Glomerular visceral epithelial cell (primary cell): ENCODE measurements around the gene NEGR1.
A peak's percentile ranks its signal among the peaks of the same experiment; 100 is the strongest.

Experiments
- DNase-seq: peaks from one replicate; pipeline ENCODE4 v3.0.0-alpha.2; 2016; ENCODE audit errors: extremely low spot score

NEGR1 gene

DNA sequence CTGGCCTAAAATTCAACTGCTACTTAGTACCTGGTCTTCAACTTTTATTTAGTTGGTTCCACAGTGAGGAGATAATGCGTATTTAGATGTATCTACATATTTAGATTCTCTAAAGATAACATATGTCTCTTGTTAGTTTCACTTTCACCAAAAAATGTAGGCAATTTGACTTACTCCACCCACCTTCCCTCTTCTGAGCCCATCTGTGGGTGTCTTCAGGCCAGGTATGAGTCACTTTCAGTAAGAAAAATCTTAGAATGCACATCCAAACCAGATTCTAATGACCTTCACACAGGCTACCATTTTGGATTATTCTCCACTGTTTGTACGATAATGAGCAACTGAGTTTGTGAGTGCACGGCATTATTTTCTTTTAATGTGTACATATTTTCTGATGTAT is 501.7 kb downstream of the NEGR1 start:
- DNase-seq = peak; percentile 15

- DNase-seq = no peak
Measured at GRCh38 chr1:71778940-71779339, 503.4 kb downstream of the NEGR1 start.

GRCh38 chr1:71777094-71777493 is 505.2 kb downstream of the NEGR1 start:
- DNase-seq = no peak

DNA sequence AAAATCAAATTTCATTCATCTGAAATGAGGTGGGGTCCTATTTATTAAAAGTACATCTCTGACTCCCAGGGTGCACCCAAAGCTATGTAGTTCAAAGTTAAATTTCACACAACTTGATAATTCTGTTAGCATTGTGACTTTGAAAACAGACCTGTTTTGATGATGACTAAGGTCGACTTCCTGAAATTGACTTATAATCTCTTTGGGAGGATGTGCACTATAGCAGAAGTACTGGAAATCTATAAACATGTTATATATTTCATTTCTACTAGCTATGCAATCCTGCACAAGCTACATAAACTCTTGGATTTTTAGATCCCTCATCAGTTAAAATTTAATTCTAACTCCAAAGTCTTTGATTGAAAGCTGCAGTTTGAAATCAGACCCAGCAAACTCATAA is 507.6 kb downstream of the NEGR1 start:
- DNase-seq = no peak

DNA sequence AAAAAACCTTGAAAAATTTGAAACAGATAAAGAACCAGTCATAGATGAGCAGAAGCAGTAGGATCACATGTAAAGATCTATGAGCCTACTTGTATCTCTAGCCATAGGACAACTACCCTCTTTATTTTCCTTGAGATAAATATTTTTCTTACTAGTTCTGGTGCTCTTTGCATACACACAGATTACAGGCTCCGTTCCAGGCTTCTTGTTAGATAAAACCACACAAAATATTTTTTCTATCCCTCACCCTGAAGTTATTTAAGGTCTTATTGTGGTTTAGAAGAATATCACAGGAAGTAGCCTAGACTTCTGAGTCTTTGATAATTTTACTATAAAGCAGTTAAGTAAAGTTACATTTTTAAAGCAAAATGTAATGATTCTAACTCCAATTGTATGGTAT is 512.2 kb downstream of the NEGR1 start:
- DNase-seq = peak; percentile 15

DNA sequence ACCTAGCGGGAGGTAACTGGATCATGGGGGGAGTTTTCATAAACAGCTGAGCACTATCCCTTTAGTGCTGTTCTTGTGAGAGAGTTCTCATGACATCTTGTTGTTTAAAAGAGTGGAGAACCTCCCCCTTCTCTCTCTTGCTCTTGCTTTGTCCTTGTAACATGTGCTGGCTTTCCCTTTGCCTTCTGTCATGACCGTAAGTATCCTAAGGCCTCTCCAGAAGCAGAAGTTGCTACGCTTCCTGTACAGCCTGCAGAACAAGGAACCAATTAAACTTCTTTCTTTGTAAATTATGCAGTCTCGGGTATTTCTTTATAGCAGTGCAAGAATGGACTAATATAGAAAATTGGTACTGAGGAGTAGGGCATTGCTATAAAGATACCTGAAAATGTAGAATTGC is 515.6 kb downstream of the NEGR1 start:
- DNase-seq = no peak

DNA sequence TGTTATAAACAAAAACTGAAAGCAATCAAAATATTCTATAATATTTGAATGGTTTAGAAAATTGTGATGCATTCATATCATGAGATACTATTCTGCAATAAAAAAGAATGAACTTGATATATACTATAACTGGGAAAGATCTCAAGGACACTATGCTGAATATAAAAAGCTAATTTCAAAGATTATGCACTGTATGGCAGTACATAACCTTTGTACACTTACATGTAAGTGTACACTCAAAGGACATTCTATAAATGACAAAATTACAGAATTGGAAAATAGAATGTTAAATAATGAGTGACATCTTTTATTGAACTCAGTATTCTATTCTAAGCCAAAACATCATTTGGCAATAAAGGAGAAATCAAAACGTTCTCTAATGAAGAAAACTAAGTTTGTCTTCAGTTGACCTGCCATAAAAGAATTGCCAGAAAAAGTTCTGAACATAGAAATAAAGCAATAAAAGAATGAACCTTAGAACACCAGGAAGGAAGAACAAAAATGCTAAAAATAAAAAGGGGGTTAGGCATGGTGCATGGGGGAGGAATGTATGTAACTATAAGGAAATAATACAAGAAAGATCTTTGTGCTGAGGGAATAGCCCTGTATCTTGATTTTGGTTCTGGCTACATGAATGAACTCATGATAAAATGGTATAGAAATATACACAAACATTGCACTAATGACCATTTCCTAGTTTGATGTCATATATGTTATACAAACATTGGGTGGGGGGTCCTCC is 519.7 kb downstream of the NEGR1 start:
- no peak for DNase-seq

DNA sequence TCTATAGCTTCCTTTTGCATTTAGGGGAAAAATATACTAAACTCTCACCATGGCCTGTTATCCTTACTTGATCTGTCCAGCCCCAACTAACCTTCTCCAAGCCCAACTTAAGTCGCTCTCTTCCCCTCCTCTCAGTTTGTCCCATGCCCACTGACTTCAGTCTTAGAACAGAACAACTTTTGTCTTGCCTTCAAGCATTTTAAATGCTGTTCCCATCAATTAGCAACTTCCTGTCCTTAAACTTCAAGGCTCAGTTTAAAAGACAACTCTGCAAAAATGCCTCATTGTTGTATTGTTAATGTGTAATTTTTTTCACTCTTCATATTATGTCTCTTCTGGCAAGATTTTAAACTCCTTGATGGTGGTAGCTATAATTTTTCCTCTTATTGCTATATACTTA is 526.9 kb downstream of the NEGR1 start:
- DNase-seq = no peak

DNA sequence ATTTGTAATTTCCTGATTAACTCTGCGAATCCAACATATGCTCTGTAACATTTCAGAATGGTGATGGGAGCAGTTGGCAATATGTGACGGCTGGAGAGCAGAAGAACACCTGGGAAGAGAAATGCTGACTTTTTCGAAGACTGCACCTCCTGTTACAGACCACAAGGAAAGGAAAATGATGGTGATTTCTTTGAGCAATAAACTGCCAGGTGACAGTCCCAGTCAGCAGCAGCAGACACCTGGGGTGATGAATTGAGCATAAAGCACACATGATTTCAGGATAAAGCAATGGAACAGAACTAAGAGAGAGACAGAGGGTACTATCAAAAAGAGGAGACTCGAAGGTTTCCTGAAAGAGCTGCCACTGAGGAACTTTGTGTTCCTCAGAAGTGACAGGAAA is 528.6 kb downstream of the NEGR1 start:
- no peak for DNase-seq

- DNase-seq = no peak
Measured at GRCh38 chr1:71745326-71745725, 537.0 kb downstream of the NEGR1 start.

DNA sequence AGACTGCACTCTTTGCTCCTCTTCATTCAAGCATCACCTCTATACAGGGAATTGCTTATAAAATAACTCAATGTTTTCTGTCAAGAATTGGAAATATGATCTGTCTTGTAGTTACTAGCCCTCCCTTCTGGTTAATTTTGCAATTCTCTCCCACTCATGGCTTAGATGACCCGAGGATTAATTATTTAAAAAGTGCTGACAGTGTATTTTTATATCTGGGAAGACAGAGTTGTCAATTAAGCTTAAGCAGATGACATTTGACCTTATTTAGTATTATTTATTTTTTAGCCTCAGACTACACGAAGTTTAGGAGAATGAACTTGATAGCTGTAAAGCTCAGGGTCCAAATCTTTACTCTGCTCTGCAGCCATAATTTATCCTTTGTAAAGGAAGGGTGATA is 538.5 kb downstream of the NEGR1 start:
- DNase-seq = no peak

DNA sequence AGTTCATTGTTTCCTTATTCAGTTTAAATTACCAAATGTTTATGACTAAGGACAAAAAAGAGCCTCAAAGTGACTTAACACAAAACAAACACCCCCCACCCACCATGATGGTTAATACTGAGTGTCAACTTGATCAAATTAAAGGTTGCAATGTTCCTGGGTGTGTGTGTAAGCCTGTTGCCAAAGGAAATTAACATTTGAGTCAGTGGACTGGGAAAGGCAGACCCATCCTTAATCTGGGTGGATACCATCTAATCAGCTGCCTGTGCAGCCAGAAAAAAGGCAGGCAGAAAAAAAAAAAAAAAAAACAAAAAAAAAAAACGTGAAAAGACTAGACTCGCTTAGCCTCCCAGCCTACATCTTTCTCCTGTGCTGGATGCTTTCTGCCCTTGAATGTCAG is 543.4 kb downstream of the NEGR1 start:
- no peak for DNase-seq

- DNase-seq = no peak
Measured at GRCh38 chr1:71738256-71738655, 544.1 kb downstream of the NEGR1 start.

GRCh38 chr1:71737768-71738167 is 544.6 kb downstream of the NEGR1 start:
- DNase-seq = no peak

- no peak for DNase-seq
Measured at GRCh38 chr1:71733121-71733520, 549.2 kb downstream of the NEGR1 start.

DNA sequence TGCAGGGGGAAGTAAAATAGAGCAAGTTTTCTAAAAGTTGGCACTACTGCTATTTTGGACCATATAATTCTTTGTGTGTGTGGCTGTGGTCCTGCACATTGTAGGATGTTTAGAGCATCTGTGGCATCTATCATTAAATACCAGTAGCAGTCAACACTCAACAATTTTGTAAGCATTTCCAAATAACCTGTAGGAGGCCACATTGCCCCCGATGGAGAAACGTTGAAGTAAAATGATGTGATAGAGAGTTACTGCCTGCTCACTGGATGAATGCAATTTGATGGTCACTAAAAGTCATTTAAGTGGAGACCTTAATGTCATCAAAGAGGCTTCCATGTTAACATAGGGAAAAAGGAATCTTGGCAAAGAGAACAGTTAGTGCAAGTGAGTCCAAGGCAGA is 560.8 kb downstream of the NEGR1 start:
- no peak for DNase-seq

DNA sequence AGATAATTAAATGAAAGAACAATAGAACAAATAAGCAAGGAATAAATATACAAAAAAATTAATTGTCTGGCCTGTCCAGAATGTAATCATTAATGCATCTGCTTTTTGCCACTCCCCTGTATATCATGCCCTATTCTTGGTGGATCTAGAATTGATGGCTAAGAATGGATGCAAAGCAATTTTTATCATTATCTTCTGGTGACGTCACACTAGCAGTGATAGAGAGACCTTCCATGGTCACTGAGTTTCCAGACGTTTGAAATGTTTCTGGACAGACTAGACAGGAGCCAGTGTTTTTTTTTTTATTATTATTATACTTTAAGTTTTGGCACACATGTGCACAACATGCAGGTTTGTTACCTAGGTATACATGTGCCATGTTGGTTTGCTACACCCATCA is 563.0 kb downstream of the NEGR1 start:
- DNase-seq = no peak

- no peak for DNase-seq
Measured at GRCh38 chr1:71717186-71717585, 565.2 kb downstream of the NEGR1 start.

- no peak for DNase-seq
Measured at GRCh38 chr1:71711456-71711855, 570.9 kb downstream of the NEGR1 start.

GRCh38 chr1:71706029-71706671 is 576.2 kb downstream of the NEGR1 start:
- DNase-seq = no peak

- no peak for DNase-seq
Measured at GRCh38 chr1:71698186-71698585, 584.2 kb downstream of the NEGR1 start.

GRCh38 chr1:71695821-71696220 is 586.5 kb downstream of the NEGR1 start:
- no peak for DNase-seq

- no peak for DNase-seq
Measured at GRCh38 chr1:71695084-71695483, 587.3 kb downstream of the NEGR1 start.

DNA sequence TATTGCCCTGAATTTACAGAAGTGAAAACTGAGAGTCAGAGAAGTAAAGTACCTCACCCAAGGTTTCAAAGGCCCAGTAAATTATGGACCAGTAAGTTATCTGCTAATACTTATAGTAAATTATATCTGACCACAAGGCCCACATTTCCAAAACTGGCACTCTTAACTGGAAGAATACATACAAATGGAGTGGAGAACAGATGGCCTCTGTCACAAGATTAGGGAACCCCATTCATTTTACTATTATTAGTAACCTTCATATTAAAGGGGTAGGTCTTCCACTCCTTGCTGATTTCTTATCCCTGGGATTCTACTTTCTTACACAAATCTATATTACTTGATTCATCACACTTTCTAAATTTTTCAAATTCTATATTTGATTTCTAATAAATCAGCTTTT is 588.8 kb downstream of the NEGR1 start:
- DNase-seq = no peak
